Measurements from ENCODE around the gene GDNF.

The GDNF gene

GRCh38 chr5:37807621-37808301 is 32.1 kb downstream of the GDNF start:
- no peak overlapping the region for H3K14ac ChIP-seq (ENCODE audit: low read length in 2 of 2)
- no peaks in the 10 kb centered on the region for H3K9me3 ChIP-seq (ENCODE audit: control insufficient read depth, low read length)
- H2AFZ ChIP-seq (ENCODE audit: low read depth, low read length), result no peak overlapping the region
- no peaks in the 10 kb centered on the region for H3K27me3 ChIP-seq (ENCODE audit: control insufficient read depth in 1 of 2, insufficient read depth in 1 of 2, low read length in 2 of 2)
- no peak overlapping the region for H3K4ac ChIP-seq (ENCODE audit: low read depth in 1 of 2, low read length in 2 of 2)
- H2BK15ac ChIP-seq (ENCODE audit: low read depth, poor library complexity, severe bottlenecking), result no peak overlapping the region
- DNase-seq, result peak; percentile 22
- H3K79me1 ChIP-seq (replicated peaks; ENCODE audit: low read length, poor library complexity, severe bottlenecking), result no peaks in the 10 kb centered on the region
- no peaks in the 10 kb centered on the region for H3K36me3 ChIP-seq (ENCODE audit: control insufficient read depth in 1 of 2, insufficient read depth in 2 of 2, low read depth in 1 of 2, low read length in 2 of 2)
- no peak overlapping the region for H3K18ac ChIP-seq (ENCODE audit: low read depth in 1 of 2, low read length in 2 of 2)
- H2BK120ac ChIP-seq (ENCODE audit: low read depth, low read length), result no peak overlapping the region
- H3K4me1 ChIP-seq (ENCODE audit: control insufficient read depth, insufficient read depth, low read depth, low read length), result peaks cover 10% of the 10 kb centered on the region
- no peak overlapping the region for H3K9ac ChIP-seq (ENCODE audit: low read length)
- no peak overlapping the region for H2AK5ac ChIP-seq (ENCODE audit: low read length, severe bottlenecking)
- no peak overlapping the region for H2BK12ac ChIP-seq (ENCODE audit: low read length in 2 of 2)
- H3K23ac ChIP-seq (ENCODE audit: low read length in 2 of 2), result no peak overlapping the region
- H2BK5ac ChIP-seq (ENCODE audit: low read depth, low read length, poor library complexity, severe bottlenecking), result no peak overlapping the region
- no peak overlapping the region for H3K27ac ChIP-seq (ENCODE audit: low read length, poor library complexity, severe bottlenecking)
- no peak overlapping the region for H3K4me2 ChIP-seq (ENCODE audit: low read length, poor library complexity, severe bottlenecking)
- H3K4me3 ChIP-seq (ENCODE audit: insufficient read depth in 1 of 2, low read depth in 1 of 2, low read length in 2 of 2), result no peak overlapping the region
- no peak overlapping the region for H4K91ac ChIP-seq (ENCODE audit: low read length)
- H4K8ac ChIP-seq (ENCODE audit: low read length), result no peak overlapping the region
- 89% methylated on average over 4 of the region's 7 CpGs for WGBS

GRCh38 chr5:37807015-37807414 is 32.8 kb downstream of the GDNF start:
- H3K4me2 ChIP-seq (ENCODE audit: low read length, poor library complexity, severe bottlenecking), result no peak overlapping the region
- H3K14ac ChIP-seq (ENCODE audit: low read length in 2 of 2), result no peak overlapping the region
- H3K4me1 ChIP-seq (ENCODE audit: control insufficient read depth, insufficient read depth, low read depth, low read length), result peaks cover 10% of the 10 kb centered on the region
- H3K79me1 ChIP-seq (replicated peaks; ENCODE audit: low read length, poor library complexity, severe bottlenecking), result no peaks in the 10 kb centered on the region
- no peaks in the 10 kb centered on the region for H3K36me3 ChIP-seq (ENCODE audit: control insufficient read depth in 1 of 2, insufficient read depth in 2 of 2, low read depth in 1 of 2, low read length in 2 of 2)
- no peak overlapping the region for H3K18ac ChIP-seq (ENCODE audit: low read depth in 1 of 2, low read length in 2 of 2)
- H3K23ac ChIP-seq (ENCODE audit: low read length in 2 of 2), result no peak overlapping the region
- H4K91ac ChIP-seq (ENCODE audit: low read length), result no peak overlapping the region
- no peak overlapping the region for H2BK15ac ChIP-seq (ENCODE audit: low read depth, poor library complexity, severe bottlenecking)
- no peaks in the 10 kb centered on the region for H3K27me3 ChIP-seq (ENCODE audit: control insufficient read depth in 1 of 2, insufficient read depth in 1 of 2, low read length in 2 of 2)
- H2AFZ ChIP-seq (ENCODE audit: low read depth, low read length), result no peak overlapping the region
- no peaks in the 10 kb centered on the region for H3K9me3 ChIP-seq (ENCODE audit: control insufficient read depth, low read length)
- no peak overlapping the region for H2AK5ac ChIP-seq (ENCODE audit: low read length, severe bottlenecking)
- no peak overlapping the region for H2BK120ac ChIP-seq (ENCODE audit: low read depth, low read length)
- no peak overlapping the region for H3K4ac ChIP-seq (ENCODE audit: low read depth in 1 of 2, low read length in 2 of 2)
- no peak for DNase-seq
- no peak overlapping the region for H3K27ac ChIP-seq (ENCODE audit: low read length, poor library complexity, severe bottlenecking)
- no peak overlapping the region for H2BK12ac ChIP-seq (ENCODE audit: low read length in 2 of 2)
- H4K8ac ChIP-seq (ENCODE audit: low read length), result no peak overlapping the region
- H3K9ac ChIP-seq (ENCODE audit: low read length), result no peak overlapping the region
- no peak overlapping the region for H2BK5ac ChIP-seq (ENCODE audit: low read depth, low read length, poor library complexity, severe bottlenecking)
- H3K4me3 ChIP-seq (ENCODE audit: insufficient read depth in 1 of 2, low read depth in 1 of 2, low read length in 2 of 2), result no peak overlapping the region
- 98% methylated on average over 2 of the region's 2 CpGs for WGBS

- Histone ChIP-seq H3K27ac (ENCODE audit: low read length, poor library complexity, severe bottlenecking) (no peak overlapping the region), H3K4me1 (ENCODE audit: control insufficient read depth, insufficient read depth, low read depth, low read length) (peaks cover 10% of the 10 kb centered on the region), H4K8ac (ENCODE audit: low read length) (no peak overlapping the region), H3K36me3 (ENCODE audit: control insufficient read depth in 1 of 2, insufficient read depth in 2 of 2, low read depth in 1 of 2, low read length in 2 of 2) (no peaks in the 10 kb centered on the region), H3K9me3 (ENCODE audit: control insufficient read depth, low read length) (no peaks in the 10 kb centered on the region), H2BK120ac (ENCODE audit: low read depth, low read length) (no peak overlapping the region), H2AFZ (ENCODE audit: low read depth, low read length) (no peak overlapping the region), H3K18ac (ENCODE audit: low read depth in 1 of 2, low read length in 2 of 2) (no peak overlapping the region), H4K91ac (ENCODE audit: low read length) (no peak overlapping the region), H3K79me1 (replicated peaks; ENCODE audit: low read length, poor library complexity, severe bottlenecking) (no peaks in the 10 kb centered on the region), H3K4ac (ENCODE audit: low read depth in 1 of 2, low read length in 2 of 2) (no peak overlapping the region), H3K14ac (ENCODE audit: low read length in 2 of 2) (no peak overlapping the region), H3K27me3 (ENCODE audit: control insufficient read depth in 1 of 2, insufficient read depth in 1 of 2, low read length in 2 of 2) (no peaks in the 10 kb centered on the region), H2AK5ac (ENCODE audit: low read length, severe bottlenecking) (no peak overlapping the region), H3K9ac (ENCODE audit: low read length) (no peak overlapping the region), H3K4me3 (ENCODE audit: insufficient read depth in 1 of 2, low read depth in 1 of 2, low read length in 2 of 2) (no peak overlapping the region), H2BK5ac (ENCODE audit: low read depth, low read length, poor library complexity, severe bottlenecking) (no peak overlapping the region), H2BK12ac (ENCODE audit: low read length in 2 of 2) (no peak overlapping the region), H2BK15ac (ENCODE audit: low read depth, poor library complexity, severe bottlenecking) (no peak overlapping the region), H3K4me2 (ENCODE audit: low read length, poor library complexity, severe bottlenecking) (no peak overlapping the region), H3K23ac (ENCODE audit: low read length in 2 of 2) (no peak overlapping the region)
- WGBS, result 89% methylated on average over 8 of the region's 8 CpGs
- DNase-seq, result no peak
Observed at GRCh38 chr5:37806476-37806875, 33.4 kb downstream of the GDNF start.

- Histone ChIP-seq H3K27me3 (ENCODE audit: control insufficient read depth in 1 of 2, insufficient read depth in 1 of 2, low read length in 2 of 2) (no peaks in the 10 kb centered on the region), H3K4ac (ENCODE audit: low read depth in 1 of 2, low read length in 2 of 2) (no peak overlapping the region), H2AFZ (ENCODE audit: low read depth, low read length) (no peak overlapping the region), H3K4me2 (ENCODE audit: low read length, poor library complexity, severe bottlenecking) (no peak overlapping the region), H3K23ac (ENCODE audit: low read length in 2 of 2) (no peak overlapping the region), H2BK120ac (ENCODE audit: low read depth, low read length) (no peak overlapping the region), H2BK12ac (ENCODE audit: low read length in 2 of 2) (no peak overlapping the region), H3K79me1 (replicated peaks; ENCODE audit: low read length, poor library complexity, severe bottlenecking) (no peaks in the 10 kb centered on the region), H4K91ac (ENCODE audit: low read length) (no peak overlapping the region), H3K4me1 (ENCODE audit: control insufficient read depth, insufficient read depth, low read depth, low read length) (peaks cover 6% of the 10 kb centered on the region), H3K4me3 (ENCODE audit: insufficient read depth in 1 of 2, low read depth in 1 of 2, low read length in 2 of 2) (no peak overlapping the region), H3K9me3 (ENCODE audit: control insufficient read depth, low read length) (no peaks in the 10 kb centered on the region), H3K9ac (ENCODE audit: low read length) (no peak overlapping the region), H3K18ac (ENCODE audit: low read depth in 1 of 2, low read length in 2 of 2) (no peak overlapping the region), H2BK15ac (ENCODE audit: low read depth, poor library complexity, severe bottlenecking) (no peak overlapping the region), H2BK5ac (ENCODE audit: low read depth, low read length, poor library complexity, severe bottlenecking) (no peak overlapping the region), H3K36me3 (ENCODE audit: control insufficient read depth in 1 of 2, insufficient read depth in 2 of 2, low read depth in 1 of 2, low read length in 2 of 2) (no peaks in the 10 kb centered on the region), H4K8ac (ENCODE audit: low read length) (no peak overlapping the region), H2AK5ac (ENCODE audit: low read length, severe bottlenecking) (no peak overlapping the region), H3K14ac (ENCODE audit: low read length in 2 of 2) (no peak overlapping the region), H3K27ac (ENCODE audit: low read length, poor library complexity, severe bottlenecking) (no peak overlapping the region)
- DNase-seq, result no peak
- WGBS, result 92% methylated on average over 12 of the region's 12 CpGs
Observed at GRCh38 chr5:37806016-37806415, 33.8 kb downstream of the GDNF start.

Measured in mesenchymal stem cell (in vitro differentiated cells and primary cell).